Gastroesophageal sphincter (tissue), 4 donors: Measurements from ENCODE around the gene NPRL2. TPM values are rescaled to one million over a fixed set of nuclear protein-coding genes. Genes with fewer than 3 reads are reported as not detected.

Experiments
- ATAC-seq: fragments of 150-250 bp; one replicate; pipeline ENCODE4 v1.9.1; 2016; ENCODE audit warnings: mild to moderate bottlenecking, moderate library complexity
- H3K27ac ChIP-seq, 4 donors: fragments of 200-600 bp; sonication (generic) in 3 of 4; 1 replicate in 3 of 4; 2 replicates in 1 of 4; pipeline ENCODE4 v1.5.1; 2016 to 2019
- H3K27me3 ChIP-seq: fragments of 200-600 bp; sonication (generic); one replicate; pipeline ENCODE4 v1.5.1; 2019
- H3K36me3 ChIP-seq, 2 donors: fragments of 200-600 bp; sonication (generic); one replicate each; pipeline ENCODE4 v1.5.1; 2019; ENCODE audit warnings: control low read depth in 1 of 2
- H3K4me1 ChIP-seq, 3 donors: fragments of 200-600 bp; sonication (generic); 1 replicate in 2 of 3; 2 replicates in 1 of 3; pipeline ENCODE4 v1.5.1; 2016 to 2019; ENCODE audit warnings: control low read depth in 2 of 3
- H3K4me3 ChIP-seq, 2 donors: fragments of 200-600 bp; sonication (generic); one replicate each; pipeline ENCODE4 v1.5.1; 2019; ENCODE audit warnings: mild to moderate bottlenecking in 1 of 2, moderate library complexity in 1 of 2
- H3K9me3 ChIP-seq, 3 donors: fragments of 200-600 bp; sonication (generic); one replicate each; pipeline ENCODE4 v1.5.1; 2017 to 2019; ENCODE audit warnings: control low read depth in 2 of 3
- CTCF ChIP-seq, 4 experiments: fragments of 200-600 bp in 2 of 4; fragments of 450-650 bp in 2 of 4; sonication (generic) in 1 of 4; IDR thresholded peaks; one replicate each; pipeline ENCODE4 v1.5.1; 2017 to 2019; ENCODE audit warnings: antibody characterized with exemption in 4 of 4, mild to moderate bottlenecking in 2 of 4, moderate library complexity in 2 of 4
- EP300 ChIP-seq: sonication (generic); formaldehyde crosslinking; IDR thresholded peaks from one replicate; pipeline ENCODE4 v1.6.1; 2017; ENCODE audit warnings: antibody characterized with exemption, mild to moderate bottlenecking
- POLR2A ChIP-seq, 2 donors: fragments of 450-650 bp; IDR thresholded peaks; one replicate each; pipeline ENCODE4 v1.6.1; 2017; ENCODE audit warnings: antibody characterized with exemption in 2 of 2, mild to moderate bottlenecking in 2 of 2, moderate library complexity in 1 of 2
- POLR2AphosphoS5 ChIP-seq: sonication (generic); formaldehyde crosslinking; IDR thresholded peaks from one replicate; pipeline ENCODE4 v1.6.1; 2017; ENCODE audit warnings: antibody characterized with exemption
- WGBS, 2 donors: methylation state at CpG; one replicate each; pipeline ENCODE4 v1.1.5; 2018; ENCODE audit warnings: low coverage in 1 of 2; 5-methylcytosine and 5-hydroxymethylcytosine counted together
- total RNA-seq, 4 donors: library from RNA; depleted of rRNA; stranded (reverse); fragments of >200 nt; gene quantifications; one replicate each; pipeline ENCODE4 v1.1.0, GENCODE V29; 2016

Gene NPRL2
- total RNA-seq, 4 donors from 2014 or later, result 14.0 to 26.6 (median 19.5) TPM

- peak overlapping the region; percentile 51 to 89 for H3K4me3 ChIP-seq
- H3K27ac ChIP-seq, result peak overlapping the region; percentile 61 to 97 (median 95)
- 0% methylated on average over 2 of the region's 45 CpGs; no CpG with 5 or more reads in 1 of the 2 donors for WGBS, 2 donors
- ATAC-seq, result peak; percentile 73
- no peaks in the 10 kb centered on the region for H3K9me3 ChIP-seq
- H3K4me1 ChIP-seq, result peaks cover 0 to 89% (median 46%) of the 10 kb centered on the region in 3 donors
- H3K36me3 ChIP-seq, result peaks cover 0 to 49% of the 10 kb centered on the region in 2 donors
- H3K27me3 ChIP-seq, result no peaks in the 10 kb centered on the region
- TF ChIP-seq CTCF (IDR thresholded peaks at IDR 0.05) (peak in 1 of 4 experiments; percentile 22), EP300 (no peak), POLR2AphosphoS5 (peak; percentile 39), POLR2A (IDR thresholded peaks at IDR 0.05) (peak in 1 of 2 donors; percentile 52)
These were observed 29.7 kb downstream of the NPRL2 start for GRCh38 chr3:50320853-50321335.

- peaks cover 0 to 47% of the 10 kb centered on the region in 2 donors for H3K36me3 ChIP-seq
- no peaks in the 10 kb centered on the region for H3K9me3 ChIP-seq
- no peak for ATAC-seq
- no peak for TF ChIP-seq POLR2AphosphoS5
- no peak for TF ChIP-seq EP300
- no peak for TF ChIP-seq CTCF (IDR thresholded peaks at IDR 0.05)
- TF ChIP-seq POLR2A (IDR thresholded peaks at IDR 0.05), result no peak
- no peaks in the 10 kb centered on the region for H3K27me3 ChIP-seq
- H3K4me1 ChIP-seq, result peaks cover 0 to 81% (median 46%) of the 10 kb centered on the region in 3 donors
- peak overlapping the region; percentile 51 to 89 for H3K4me3 ChIP-seq
- peak overlapping the region in 3 of 4 donors; percentile 94 to 97 (median 96) for H3K27ac ChIP-seq
- 45% methylated on average over 4 of the region's 29 CpGs; no CpG with 5 or more reads in 1 of the 2 donors for WGBS, 2 donors
These were observed 30.5 kb downstream of the NPRL2 start for GRCh38 chr3:50319894-50320625.

- H3K27ac ChIP-seq, result peak overlapping the region in 2 of 4 donors; percentile 4 to 97
- ATAC-seq, result no peak
- no peaks in the 10 kb centered on the region for H3K9me3 ChIP-seq
- TF ChIP-seq CTCF (IDR thresholded peaks at IDR 0.05) (no peak), EP300 (no peak), POLR2AphosphoS5 (no peak), POLR2A (IDR thresholded peaks at IDR 0.05) (no peak)
- H3K36me3 ChIP-seq, result peaks cover 0 to 53% of the 10 kb centered on the region in 2 donors
- peak overlapping the region in 1 of 2 donors; percentile 89 for H3K4me3 ChIP-seq
- WGBS, 2 donors, result 81 to 85% methylated on average over 5 to 9 of the region's 16 CpGs
- no peaks in the 10 kb centered on the region for H3K27me3 ChIP-seq
- peaks cover 0 to 74% (median 44%) of the 10 kb centered on the region in 3 donors for H3K4me1 ChIP-seq
These were observed 31.2 kb downstream of the NPRL2 start for GRCh38 chr3:50319181-50319893.

- H3K9me3 ChIP-seq, result no peaks in the 10 kb centered on the region
- H3K4me1 ChIP-seq, result peaks cover 0 to 67% (median 40%) of the 10 kb centered on the region in 3 donors
- TF ChIP-seq POLR2A (IDR thresholded peaks at IDR 0.05) (no peak), POLR2AphosphoS5 (no peak), CTCF (IDR thresholded peaks at IDR 0.05) (no peak), EP300 (no peak)
- peaks cover 0 to 54% of the 10 kb centered on the region in 2 donors for H3K36me3 ChIP-seq
- H3K4me3 ChIP-seq, result peak overlapping the region in 1 of 2 donors; percentile 89
- no peak for ATAC-seq
- no peaks in the 10 kb centered on the region for H3K27me3 ChIP-seq
- peak overlapping the region in 2 of 4 donors; percentile 10 to 97 for H3K27ac ChIP-seq
- WGBS, 2 donors, result no CpG with 5 or more reads among the region's 10 CpGs
These were observed 32.0 kb downstream of the NPRL2 start for GRCh38 chr3:50318615-50319014.
